Progenitor cell of endocrine pancreas (in vitro differentiated cells): ENCODE data around the gene DLGAP1. TPM values are rescaled to one million over a fixed set of nuclear protein-coding genes. Genes with fewer than 3 reads are reported as not detected.

Experiments
- DNase-seq: peaks from one replicate; pipeline ENCODE4 v3.0.0; 2021; ENCODE audit warnings: low spot score; ENCODE audit not compliant: unreplicated experiment
- H3K27ac Mint-ChIP-seq: 2 replicates; pipeline ENCODE4 v1.8.0; 2021; ENCODE audit warnings: mild to moderate bottlenecking, moderate library complexity, mixed read lengths
- H3K27me3 Mint-ChIP-seq: 2 replicates; pipeline ENCODE4 v1.8.0; 2021; ENCODE audit warnings: mixed read lengths
- H3K36me3 Mint-ChIP-seq: 2 replicates; pipeline ENCODE4 v1.8.0; 2022; ENCODE audit warnings: mixed read lengths; ENCODE audit not compliant: insufficient read depth
- H3K4me1 Mint-ChIP-seq: 2 replicates; pipeline ENCODE4 v1.8.0; 2021; ENCODE audit warnings: low read depth, mixed read lengths
- H3K4me3 Mint-ChIP-seq: 2 replicates; pipeline ENCODE4 v1.8.0; 2021; ENCODE audit warnings: low read depth, mild to moderate bottlenecking, moderate library complexity, mixed read lengths
- H3K9me3 Mint-ChIP-seq: 2 replicates; pipeline ENCODE4 v1.8.0; 2021; ENCODE audit warnings: low read depth, mixed read lengths
- CTCF ChIP-seq: fragments of 200-600 bp; sonication (generic); IDR thresholded peaks from one replicate; pipeline ENCODE4 v1.5.0; 2021; ENCODE audit warnings: antibody characterized with exemption, mild to moderate bottlenecking; ENCODE audit not compliant: unreplicated experiment
- total RNA-seq: library from RNA; stranded (reverse); gene quantifications from 2 replicates; pipeline ENCODE4 v1.2.1, GENCODE V29; 2021

Gene DLGAP1
- total RNA-seq, 1 donor from 2014 or later: 16.7 TPM

GRCh38 chr18:3599861-3600260, 855.2 kb downstream of the DLGAP1 start:
- H3K36me3 Mint-ChIP-seq: no peaks in the 10 kb centered on the region
- peaks cover 2% of the 10 kb centered on the region for H3K27me3 Mint-ChIP-seq
- TF ChIP-seq CTCF: no peak
- H3K4me1 Mint-ChIP-seq: peaks cover 26% of the 10 kb centered on the region
- H3K4me3 Mint-ChIP-seq: no peak overlapping the region
- H3K27ac Mint-ChIP-seq: no peak overlapping the region
- no peaks in the 10 kb centered on the region for H3K9me3 Mint-ChIP-seq
- DNase-seq: no peak

DNA sequence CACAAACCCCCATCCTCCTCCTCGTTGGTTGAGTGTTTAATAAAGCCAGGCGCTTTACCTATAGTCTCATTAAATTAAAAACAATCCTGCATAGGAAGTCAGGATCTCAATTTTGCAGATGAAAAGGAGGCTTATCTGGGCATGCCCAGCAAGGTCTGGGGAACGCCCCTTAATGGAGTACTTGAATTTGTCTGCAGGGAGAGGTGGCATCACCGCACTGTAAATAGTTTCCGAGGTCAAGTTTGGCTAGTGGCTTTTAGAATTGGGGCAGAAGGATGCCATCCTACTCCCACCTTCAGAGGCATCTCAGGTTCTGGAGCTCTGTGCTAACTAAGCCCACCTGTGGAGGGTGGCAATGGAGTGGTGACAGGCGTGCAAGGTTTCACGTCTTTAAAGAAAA, 855.9 kb downstream of the DLGAP1 start:
- H3K27ac Mint-ChIP-seq: no peak overlapping the region
- H3K27me3 Mint-ChIP-seq: peaks cover 2% of the 10 kb centered on the region
- H3K4me1 Mint-ChIP-seq: peaks cover 33% of the 10 kb centered on the region
- no peak overlapping the region for H3K4me3 Mint-ChIP-seq
- DNase-seq: no peak
- no peaks in the 10 kb centered on the region for H3K36me3 Mint-ChIP-seq
- H3K9me3 Mint-ChIP-seq: no peaks in the 10 kb centered on the region
- no peak for TF ChIP-seq CTCF

DNA sequence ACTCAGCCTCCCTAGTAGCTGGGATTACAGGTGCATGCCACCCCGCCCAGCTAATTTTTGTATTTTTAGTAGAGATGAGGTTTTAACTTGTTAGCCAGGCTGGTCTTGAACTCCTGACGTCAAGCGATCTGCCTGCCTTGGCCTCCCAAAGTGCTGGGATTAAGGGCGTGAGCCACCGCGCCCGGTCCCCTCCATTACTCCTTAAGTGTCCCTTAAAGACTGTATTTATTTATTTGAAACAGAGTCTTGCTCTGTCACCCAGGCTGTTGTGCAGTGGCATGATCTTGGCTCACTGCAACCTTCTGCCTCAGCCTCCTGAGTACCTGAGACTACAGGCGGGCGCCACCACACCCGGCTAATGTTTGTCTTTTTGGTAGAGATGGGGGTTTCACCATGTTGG, 856.5 kb downstream of the DLGAP1 start:
- H3K4me3 Mint-ChIP-seq: peak overlapping the region; percentile 14
- H3K27ac Mint-ChIP-seq: no peak overlapping the region
- no peaks in the 10 kb centered on the region for H3K36me3 Mint-ChIP-seq
- DNase-seq: no peak
- H3K27me3 Mint-ChIP-seq: peaks cover 2% of the 10 kb centered on the region
- H3K9me3 Mint-ChIP-seq: no peaks in the 10 kb centered on the region
- TF ChIP-seq CTCF: no peak
- H3K4me1 Mint-ChIP-seq: peaks cover 36% of the 10 kb centered on the region

GRCh38 chr18:3597409-3598357, 857.4 kb downstream of the DLGAP1 start:
- peaks cover 42% of the 10 kb centered on the region for H3K4me1 Mint-ChIP-seq
- peak overlapping the region; percentile 96 for H3K27ac Mint-ChIP-seq
- DNase-seq: no peak
- no peaks in the 10 kb centered on the region for H3K9me3 Mint-ChIP-seq
- H3K4me3 Mint-ChIP-seq: no peak overlapping the region
- H3K36me3 Mint-ChIP-seq: no peaks in the 10 kb centered on the region
- TF ChIP-seq CTCF: no peak
- peaks cover 2% of the 10 kb centered on the region for H3K27me3 Mint-ChIP-seq

DNA sequence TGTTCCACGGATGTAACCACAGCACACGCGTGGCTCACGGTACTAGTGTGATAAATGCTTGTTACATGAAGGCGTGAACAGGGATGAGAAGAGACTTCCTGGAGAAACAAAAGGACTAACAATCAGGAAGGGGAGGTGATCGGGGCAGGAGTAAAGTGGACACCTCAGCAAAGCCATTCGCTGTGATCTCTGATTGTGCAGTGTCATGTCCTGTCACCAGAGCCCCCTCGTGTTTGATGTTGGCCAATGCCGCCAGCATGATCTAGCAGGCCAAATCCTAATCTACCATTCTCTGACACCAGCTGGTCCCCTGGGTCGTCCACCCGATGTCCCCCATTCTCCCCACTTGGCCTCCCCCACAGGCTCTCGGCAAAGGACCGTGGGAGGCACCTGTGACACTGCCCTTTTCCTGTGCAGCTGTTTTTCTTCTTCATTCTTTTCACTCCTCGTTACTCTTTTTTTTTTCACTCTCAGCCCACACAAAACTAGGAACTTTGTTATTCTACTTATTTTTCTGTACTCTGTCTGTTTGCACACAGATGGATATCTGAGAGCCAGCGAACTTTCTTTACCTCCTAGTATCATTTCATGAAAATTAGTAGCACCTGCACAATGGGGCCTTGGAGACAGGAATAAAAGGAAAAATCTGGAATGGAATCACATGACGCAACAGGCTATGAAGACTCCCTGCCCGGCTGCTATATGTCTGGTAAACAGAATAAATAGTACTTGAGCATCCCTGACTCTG, 858.3 kb downstream of the DLGAP1 start:
- Mint-ChIP-seq H3K27ac (peak overlapping the region; percentile 96), H3K4me3 (no peak overlapping the region), H3K27me3 (no peaks in the 10 kb centered on the region), H3K9me3 (no peaks in the 10 kb centered on the region), H3K4me1 (peaks cover 41% of the 10 kb centered on the region), H3K36me3 (no peaks in the 10 kb centered on the region)
- DNase-seq: no peak
- no peak for TF ChIP-seq CTCF
